Fibroblast of upper back skin (primary cell): ENCODE results near the gene ITPKA.

Source experiments
- DNase-seq: peaks from one replicate; pipeline ENCODE4 v3.0.0-alpha.2; 2013

The ITPKA gene

GRCh38 chr15:41491889-41492288 is 1.8 kb upstream of the ITPKA start:
- no peak for DNase-seq

DNA sequence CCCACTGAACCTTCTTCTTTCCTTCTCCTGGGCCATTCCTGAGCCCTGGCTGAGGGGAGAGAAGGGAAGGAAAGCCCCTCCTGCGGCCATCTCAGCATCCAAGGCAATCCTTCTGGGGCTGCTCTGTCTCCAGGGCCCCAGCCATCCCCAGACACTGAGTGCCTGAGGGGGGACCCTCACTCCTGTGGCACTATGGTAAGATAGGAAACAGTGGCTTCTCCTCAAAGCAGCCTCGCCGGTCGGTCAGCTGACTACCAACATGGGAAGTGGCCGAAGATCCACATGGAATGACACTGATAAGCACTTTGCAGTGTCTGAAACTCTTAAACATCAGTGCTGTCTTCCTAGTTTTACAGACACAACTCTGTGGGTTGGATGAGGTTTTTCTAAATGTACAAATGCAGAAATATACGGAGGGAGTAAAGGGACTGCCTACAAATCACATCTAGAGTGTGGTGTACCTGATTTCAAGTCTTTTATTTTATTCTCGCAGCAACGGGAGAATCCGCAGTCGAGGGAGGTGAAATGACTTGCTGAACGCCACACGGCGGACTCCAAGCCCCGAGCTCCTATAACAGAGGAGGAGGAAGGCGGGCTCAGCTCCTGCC is 973 bp upstream of the ITPKA start:
- DNase-seq, result no peak

- no peak for DNase-seq
These were observed 172 bp downstream of the ITPKA start for GRCh38 chr15:41493902-41494189.

DNA sequence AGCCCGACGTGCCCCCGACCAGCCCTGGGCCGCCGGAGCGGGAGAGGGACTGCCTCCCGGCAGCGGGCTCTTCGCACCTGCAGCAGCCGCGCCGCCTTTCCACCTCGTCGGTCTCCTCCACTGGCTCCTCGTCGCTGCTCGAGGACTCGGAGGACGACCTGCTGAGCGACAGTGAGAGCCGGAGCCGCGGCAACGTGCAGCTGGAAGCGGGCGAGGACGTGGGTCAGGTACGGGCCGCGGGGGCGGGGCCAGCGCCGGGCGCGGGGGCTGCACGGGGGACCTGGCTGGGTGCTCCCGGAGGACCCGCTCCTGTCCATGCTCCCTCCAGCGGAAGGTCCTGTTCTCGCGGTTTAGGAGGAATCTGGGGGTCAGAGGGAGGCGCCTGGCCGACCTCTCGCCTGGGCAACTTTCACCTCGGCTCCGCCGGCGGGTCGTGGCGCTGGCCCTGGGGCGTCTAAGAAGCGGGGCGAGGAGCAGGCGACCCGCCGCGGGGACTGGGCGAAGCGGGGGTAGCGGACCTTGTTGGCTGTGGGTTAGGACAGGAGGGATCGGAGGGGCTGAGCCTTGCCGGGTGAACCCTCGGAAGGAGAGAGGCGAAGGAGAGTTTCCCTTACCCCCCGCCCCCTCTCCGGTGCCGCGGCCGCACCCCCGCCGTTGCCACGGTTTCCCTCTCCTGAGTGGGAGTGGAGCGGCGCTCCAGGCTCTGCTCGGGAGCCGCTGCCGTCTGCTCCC is 682 bp downstream of the ITPKA start:
- DNase-seq, result no peak

GRCh38 chr15:41494922-41495735 is 1.5 kb downstream of the ITPKA start:
- DNase-seq, result no peak

DNA sequence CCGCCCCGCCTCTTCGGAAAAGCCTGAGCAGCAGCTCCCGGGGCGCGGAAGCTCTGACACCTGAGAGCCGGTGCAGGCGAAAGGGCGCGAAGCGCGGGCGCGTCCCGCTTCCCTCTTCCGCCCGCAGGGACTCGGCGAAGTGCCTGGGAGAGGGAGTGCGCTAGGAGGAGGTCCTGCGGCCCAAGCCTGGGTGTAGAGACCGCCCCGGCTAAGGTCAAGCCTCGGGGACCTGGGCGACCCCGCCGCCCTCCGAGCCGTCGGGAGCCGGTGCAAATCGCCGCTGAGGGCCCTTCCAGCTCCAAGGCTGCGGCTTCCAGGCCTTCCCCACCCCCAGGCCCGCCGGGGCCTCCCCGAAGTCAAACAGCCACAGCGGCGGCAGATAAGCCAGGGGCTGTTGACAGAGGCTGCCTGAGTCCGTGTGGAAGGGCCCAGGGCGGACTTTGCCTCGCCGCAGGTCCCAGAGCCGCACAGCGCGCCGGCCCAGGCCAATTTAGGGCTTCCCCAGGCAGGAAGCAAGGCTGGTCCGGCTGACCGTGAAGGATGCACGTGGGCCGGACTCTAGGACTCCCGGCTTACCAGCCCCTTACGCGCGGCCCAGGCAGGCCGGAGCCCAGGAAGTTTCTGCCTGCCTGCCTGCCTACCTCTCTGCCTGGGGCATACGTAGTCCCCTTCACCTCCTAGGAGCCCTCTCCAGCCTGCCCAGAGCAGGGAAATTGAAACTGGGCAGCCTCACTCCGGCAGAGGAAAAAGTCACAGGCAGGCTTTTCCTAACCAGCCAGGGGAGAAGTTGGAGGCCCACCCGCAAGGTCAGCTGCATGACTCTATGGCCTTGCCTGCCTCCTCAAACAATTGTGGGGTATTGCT is 2.3 kb downstream of the ITPKA start:
- DNase-seq, result no peak

DNA sequence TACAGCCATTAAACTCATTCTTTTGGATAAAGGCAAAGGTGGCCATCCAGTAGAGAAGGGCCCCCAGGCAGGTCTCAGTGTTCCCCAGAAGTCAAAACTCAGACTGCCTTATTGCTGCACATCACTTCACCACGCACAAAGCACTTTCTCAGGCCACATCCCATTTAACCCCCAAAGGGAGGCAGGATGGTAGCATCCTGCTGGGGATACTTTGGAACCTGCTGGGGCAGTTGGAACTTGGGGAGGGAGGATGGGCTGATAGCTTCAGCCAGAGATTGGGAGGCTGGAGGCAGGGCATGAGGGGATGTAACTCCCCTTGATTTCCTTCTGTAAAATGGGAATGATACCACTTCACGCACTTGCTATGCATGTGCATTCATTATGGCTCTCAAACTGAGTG is 5.0 kb downstream of the ITPKA start:
- DNase-seq, result no peak

DNA sequence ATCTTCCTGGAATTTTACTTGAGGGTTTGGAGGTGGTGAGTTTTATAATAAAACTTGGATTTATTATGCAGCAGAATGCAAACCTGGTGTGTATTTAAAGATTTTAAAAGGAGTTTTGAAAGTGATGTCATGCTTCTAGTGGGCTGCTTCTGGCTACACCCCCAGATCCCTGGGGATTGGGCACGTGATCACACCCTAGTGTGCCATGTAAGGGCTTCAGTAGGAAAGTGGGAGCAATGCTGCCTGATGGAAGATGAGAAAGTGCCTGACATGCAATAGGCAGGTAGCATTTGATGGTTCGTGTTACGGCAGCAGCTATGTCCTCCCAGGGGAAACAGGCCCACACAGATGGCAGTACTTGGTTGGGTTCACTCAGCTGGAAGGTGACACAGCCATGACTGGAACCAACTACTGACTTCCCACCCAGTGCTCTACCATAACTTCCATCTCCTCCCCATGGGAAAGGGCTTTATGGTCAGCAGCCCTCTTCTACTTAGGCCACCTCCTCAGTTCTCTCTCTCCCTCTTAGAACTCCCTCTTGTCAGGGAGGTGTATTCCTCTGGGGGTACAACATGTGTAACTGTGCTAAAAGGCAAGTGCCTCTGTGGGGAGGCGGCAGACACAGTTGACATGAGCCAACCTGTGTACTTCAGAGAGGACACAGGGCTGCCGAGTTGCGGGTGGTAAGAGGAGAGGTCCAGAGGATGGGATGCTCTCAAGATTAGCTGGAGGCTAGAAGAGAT is 5.6 kb downstream of the ITPKA start:
- DNase-seq, result no peak

DNA sequence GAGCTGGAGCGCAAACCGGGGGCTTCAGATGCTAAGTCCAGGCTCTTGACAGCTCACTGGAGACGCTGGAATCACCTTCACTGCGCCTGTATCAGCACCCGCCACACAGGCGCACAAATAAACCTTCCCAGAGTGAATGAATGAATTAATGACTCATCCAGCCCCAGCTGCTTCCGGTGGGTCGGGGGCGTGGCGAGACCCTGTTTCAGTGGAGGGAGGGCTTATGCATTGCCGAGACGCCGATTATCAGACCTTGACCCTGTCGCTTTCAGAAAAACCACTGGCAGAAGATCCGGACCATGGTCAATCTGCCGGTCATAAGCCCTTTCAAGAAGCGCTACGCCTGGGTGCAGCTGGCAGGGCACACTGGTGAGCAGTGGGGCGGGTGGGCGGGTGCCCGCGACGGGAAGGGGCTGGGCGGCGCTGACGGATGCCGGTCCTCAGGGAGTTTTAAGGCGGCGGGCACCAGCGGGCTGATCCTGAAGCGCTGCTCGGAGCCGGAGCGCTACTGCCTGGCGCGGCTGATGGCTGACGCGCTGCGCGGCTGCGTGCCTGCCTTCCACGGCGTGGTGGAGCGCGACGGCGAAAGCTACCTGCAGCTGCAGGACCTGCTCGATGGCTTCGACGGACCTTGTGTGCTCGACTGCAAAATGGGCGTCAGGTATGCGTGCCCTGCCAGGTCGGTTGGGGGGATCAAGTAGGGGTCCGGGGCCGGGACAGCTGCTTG is 7.7 kb downstream of the ITPKA start:
- no peak for DNase-seq

DNA sequence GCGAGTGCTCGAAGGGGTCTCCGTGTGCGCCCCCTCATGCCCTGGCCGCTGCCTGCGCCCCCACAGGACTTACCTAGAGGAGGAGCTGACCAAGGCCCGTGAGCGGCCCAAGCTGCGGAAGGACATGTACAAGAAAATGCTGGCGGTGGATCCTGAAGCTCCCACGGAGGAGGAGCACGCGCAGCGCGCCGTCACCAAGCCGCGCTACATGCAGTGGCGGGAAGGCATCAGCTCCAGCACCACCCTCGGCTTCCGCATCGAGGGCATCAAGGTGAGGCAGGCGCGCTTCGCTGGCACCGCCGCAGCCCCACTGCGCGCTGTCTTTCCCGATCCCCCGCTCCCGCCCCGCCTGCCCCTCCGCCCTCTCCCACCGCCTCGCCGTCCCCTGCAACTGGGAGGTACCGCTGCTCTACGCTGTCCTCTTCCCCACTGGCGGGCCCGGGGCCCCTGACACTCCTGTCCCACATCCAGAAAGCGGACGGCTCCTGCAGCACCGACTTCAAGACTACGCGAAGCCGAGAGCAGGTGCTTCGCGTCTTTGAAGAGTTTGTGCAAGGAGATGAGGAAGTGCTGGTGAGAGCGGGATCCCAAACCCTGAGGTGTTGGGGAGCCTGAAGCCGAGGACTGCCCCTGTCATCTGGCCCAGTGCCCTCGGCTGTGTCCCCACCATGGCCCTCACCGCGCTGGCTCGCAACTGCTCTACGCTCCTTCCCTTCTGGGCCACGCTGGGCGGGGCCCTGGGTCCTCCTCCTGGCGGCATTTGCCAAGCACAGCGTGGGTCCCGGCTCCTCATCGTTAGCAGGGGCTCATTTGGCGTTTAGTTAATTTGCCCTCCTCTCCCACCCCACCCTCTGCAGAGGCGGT is 8.5 kb downstream of the ITPKA start:
- DNase-seq, result no peak

- DNase-seq, result no peak
These were observed 9.4 kb downstream of the ITPKA start for GRCh38 chr15:41502795-41503668.

DNA sequence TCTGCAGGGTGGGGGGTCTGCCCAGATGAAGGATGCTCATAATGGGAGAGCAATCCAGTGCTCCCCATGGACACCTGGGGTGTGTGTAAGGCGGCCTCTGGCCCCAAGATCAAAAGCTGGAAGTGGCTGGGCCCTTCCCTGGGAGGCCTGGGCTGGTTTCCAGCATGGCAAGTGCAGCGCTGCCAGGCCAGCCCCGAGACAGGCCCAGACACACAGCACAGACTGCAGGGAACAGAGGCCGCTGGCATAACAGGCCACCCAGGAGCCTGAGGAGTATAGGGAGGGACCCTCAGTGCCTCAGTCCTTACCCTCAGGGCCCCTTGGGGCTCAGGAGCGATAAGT is 10.0 kb downstream of the ITPKA start:
- no peak for DNase-seq

GRCh38 chr15:41504751-41505492 is 11.2 kb downstream of the ITPKA start:
- DNase-seq, result no peak

DNA sequence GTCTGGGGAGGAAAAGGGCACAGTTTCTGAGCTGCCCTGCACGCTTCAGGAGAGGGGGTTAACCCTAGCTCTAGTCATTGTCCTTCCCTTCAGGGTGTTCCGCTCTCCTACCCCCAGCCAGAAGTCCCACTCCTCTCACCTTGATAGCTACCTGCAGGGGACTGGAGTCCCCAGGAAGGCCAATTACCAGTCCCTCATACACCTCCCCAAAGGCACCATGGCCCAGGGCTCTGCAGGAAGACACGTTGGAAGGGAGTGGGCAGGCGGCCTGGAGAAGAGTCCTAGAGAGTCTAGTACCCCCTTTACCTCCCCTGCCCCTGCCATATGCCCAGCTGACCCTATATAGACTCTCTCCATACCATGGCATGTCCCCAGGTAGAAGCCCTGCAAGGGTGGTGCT is 12.1 kb downstream of the ITPKA start:
- no peak for DNase-seq

- no peak for DNase-seq
These were observed 13.2 kb downstream of the ITPKA start for GRCh38 chr15:41506796-41507341.

- DNase-seq, result no peak
These were observed 14.2 kb downstream of the ITPKA start for GRCh38 chr15:41507820-41508290.

- DNase-seq, result no peak
These were observed 17.1 kb downstream of the ITPKA start for GRCh38 chr15:41510728-41511127.

GRCh38 chr15:41511331-41511898 is 17.7 kb downstream of the ITPKA start:
- no peak for DNase-seq
